BE2C (cell line): Measurements from ENCODE around the gene MKLN1.

ENCODE experiments used
- DNase-seq: peaks from one replicate; pipeline ENCODE4 v3.0.0-alpha.2; 2020
- H3K27me3 ChIP-seq: fragments of 250-450 bp; sonication (Bioruptor Pico); 2 replicates; pipeline ENCODE4 v1.5.1; 2020; ENCODE audit warnings: mild to moderate bottlenecking
- H3K36me3 ChIP-seq: fragments of 250-450 bp; sonication (Bioruptor Pico); 2 replicates; pipeline ENCODE4 v1.5.1; 2020; ENCODE audit warnings: mild to moderate bottlenecking
- H3K4me1 ChIP-seq: fragments of 250-450 bp; sonication (Bioruptor Pico); 2 replicates; pipeline ENCODE4 v1.5.1; 2020
- H3K4me3 ChIP-seq: 2 replicates; pipeline ENCODE4 v1.5.1; 2011; ENCODE audit warnings: low read depth, low read length
- H3K9me3 ChIP-seq: fragments of 250-450 bp; sonication (Bioruptor Pico); 2 replicates; pipeline ENCODE4 v1.5.1; 2020
- CTCF ChIP-seq: IDR thresholded peaks from 2 replicates; pipeline ENCODE4 v1.5.1; 2012; ENCODE audit warnings: mild to moderate bottlenecking, low read depth, low read length

MKLN1 gene

GRCh38 chr7:131544449-131545301 is 217.0 kb downstream of the MKLN1 start:
- H3K4me1 ChIP-seq: no peaks in the 10 kb centered on the region; the same call in 1 of the 2 replicates
- H3K9me3 ChIP-seq: no peaks in the 10 kb centered on the region
- peak; percentile 37 for DNase-seq
- TF ChIP-seq CTCF: peak; percentile 54
- H3K36me3 ChIP-seq: no peaks in the 10 kb centered on the region
- H3K27me3 ChIP-seq: no peaks in the 10 kb centered on the region
- H3K4me3 ChIP-seq: no peak overlapping the region

DNA sequence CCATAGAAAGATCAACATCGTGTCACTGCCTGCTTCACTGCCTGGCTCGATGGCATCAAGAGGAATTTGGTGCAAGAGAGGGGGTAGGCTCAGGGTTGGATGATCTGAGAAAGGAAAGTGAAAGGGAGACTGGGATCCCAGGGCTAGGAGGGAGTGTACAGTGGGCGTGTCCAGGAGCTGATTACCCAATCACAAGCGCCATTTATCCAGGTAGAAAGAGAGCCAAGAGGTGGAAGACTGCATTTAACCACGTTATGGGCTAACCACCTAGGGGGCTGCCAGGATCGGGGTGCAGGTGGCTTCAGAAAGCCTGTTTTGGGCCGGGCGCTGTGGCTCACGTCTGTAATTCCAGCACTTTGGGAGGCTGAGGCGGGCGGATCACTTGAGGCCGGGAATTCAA is 218.4 kb downstream of the MKLN1 start:
- TF ChIP-seq CTCF: no peak
- Histone ChIP-seq H3K4me1 (no peaks in the 10 kb centered on the region; the same call in 1 of the 2 replicates), H3K36me3 (no peaks in the 10 kb centered on the region), H3K4me3 (no peak overlapping the region), H3K27me3 (no peaks in the 10 kb centered on the region), H3K9me3 (no peaks in the 10 kb centered on the region)
- DNase-seq: no peak
